GM12878 (cell line): ENCODE results near the gene CFAP157. TPM values are rescaled to one million over a fixed set of nuclear protein-coding genes. Genes with fewer than 3 reads are reported as not detected.
A peak's percentile ranks its signal among the peaks of the same experiment; 100 is the strongest.

Source experiments
- ATAC-seq: fragments of 200-7000 bp; cut with Tn5 transposase; 3 replicates; pipeline ENCODE4 v1.9.1; 2020; ENCODE audit warnings: mild to moderate bottlenecking, moderate library complexity
- BruUV-seq: library from RNA; stranded (reverse); fragments of 400-500 nt; replicated peaks from 2 replicates; lab custom pipeline; 2021; lab: Mats Ljungman, UMichigan
- CTCF ChIA-PET: fragments of 300-600 bp; sonication (Branson Sonifier 250); formaldehyde crosslinking; extraction: SDS; loops from one replicate; lab custom pipeline; 2021; ENCODE audit warnings: inconsistent platforms; lab: Yijun Ruan, JAX
- POLR2A ChIA-PET: fragments of 350-600 bp; formaldehyde crosslinking; extraction: SDS; loops from one replicate; lab custom pipeline; 2021; ENCODE audit warnings: inconsistent platforms; lab: Charles Lee
- RAD21 ChIA-PET: fragments of 300-600 bp; sonication (Branson Sonifier 250); formaldehyde crosslinking; loops from one replicate; lab custom pipeline; 2023; ENCODE audit warnings: antibody characterized with exemption; ENCODE audit not compliant: unreplicated experiment; lab: Charles Lee
- SMC1A ChIA-PET: fragments of 300-600 bp; sonication (Branson Sonifier 250); formaldehyde crosslinking; loops from one replicate; lab custom pipeline; 2023; ENCODE audit not compliant: unreplicated experiment, uncharacterized antibody; lab: Charles Lee
- DNase-seq: peaks from one replicate; pipeline ENCODE4 v3.0.0-alpha.2; 2011; ENCODE audit warnings: low read depth, low spot score
- FAIRE-seq: peaks from 3 replicates; lab custom pipeline; 2011; peaks lifted over from hg19 to GRCh38; lab: Jason Lieb, UNC
- H2AFZ ChIP-seq: 2 replicates; pipeline ENCODE4 v1.6.0; 2011; ENCODE audit warnings: low read depth, low read length, control low read depth; ENCODE audit not compliant: control insufficient read depth
- H3K27ac ChIP-seq: 2 replicates; pipeline ENCODE4 v1.5.1; 2011; ENCODE audit warnings: control low read depth; ENCODE audit not compliant: control insufficient read depth, insufficient read depth
- H3K27me3 ChIP-seq, 2 experiments: replicated peaks in 1 of 2; 2 replicates each; pipeline versions ENCODE4 v1.6.0 to v1.6.1; 2011; ENCODE audit warnings: low read length in 1 of 2; ENCODE audit not compliant: control insufficient read depth in 2 of 2, insufficient read depth in 2 of 2
- H3K36me3 ChIP-seq, 2 experiments: 2 replicates each; pipeline ENCODE4 v1.5.1; 2011; ENCODE audit warnings: low read length in 1 of 2; ENCODE audit not compliant: control insufficient read depth in 2 of 2, insufficient read depth in 2 of 2
- H3K4me1 ChIP-seq: 2 replicates; pipeline ENCODE4 v1.6.1; 2011; ENCODE audit warnings: mild to moderate bottlenecking, low read length, moderate library complexity, mixed read lengths; ENCODE audit not compliant: control insufficient read depth, insufficient read depth
- H3K4me2 ChIP-seq: 2 replicates; pipeline ENCODE4 v1.6.0; 2011; ENCODE audit warnings: control low read depth; ENCODE audit not compliant: control insufficient read depth, insufficient read depth
- H3K4me3 ChIP-seq: fragments of 200-600 bp; sonication (generic); 2 replicates; pipeline ENCODE4 v1.5.1; 2016
- H3K79me2 ChIP-seq: 2 replicates; pipeline ENCODE4 v1.6.0; 2011; ENCODE audit warnings: low read length; ENCODE audit not compliant: control insufficient read depth, insufficient read depth
- H3K9ac ChIP-seq: 2 replicates; pipeline ENCODE4 v1.8.0; 2011; ENCODE audit warnings: low read length, control low read depth, mixed read lengths; ENCODE audit not compliant: control insufficient read depth, insufficient read depth
- H3K9me3 ChIP-seq: replicated peaks from 3 replicates; pipeline ENCODE4 v1.5.1; 2011; ENCODE audit warnings: mild to moderate bottlenecking, low read length; ENCODE audit not compliant: control insufficient read depth, insufficient read depth
- H4K20me1 ChIP-seq: 2 replicates; pipeline ENCODE4 v1.6.0; 2011; ENCODE audit not compliant: control insufficient read depth, insufficient read depth
- CHD2 ChIP-seq: IDR thresholded peaks from 2 replicates; pipeline ENCODE4 v1.6.1; 2011; ENCODE audit warnings: low read depth, low read length, improper control_type of control experiment, borderline replicate concordance
- CREM ChIP-seq: IDR thresholded peaks from 2 replicates; pipeline ENCODE4 v1.6.1; 2014; ENCODE audit warnings: antibody characterized with exemption, low read depth
- EGR1 ChIP-seq, 2 experiments: IDR thresholded peaks; 1 replicate in 1 of 2; 2 replicates in 1 of 2; pipeline ENCODE4 v1.6.1; 2011 to 2012; ENCODE audit warnings: low read depth in 2 of 2, low read length in 2 of 2, borderline replicate concordance in 1 of 2, mild to moderate bottlenecking in 1 of 2, moderate library complexity in 1 of 2
- FOXM1 ChIP-seq: IDR thresholded peaks from 2 replicates; pipeline ENCODE4 v1.6.1; 2012; ENCODE audit warnings: low read depth, mild to moderate bottlenecking, inconsistent platforms, low read length, moderate library complexity
- IKZF2 ChIP-seq, 2 experiments: fragments of 450-650 bp; IDR thresholded peaks; 2 replicates each; pipeline ENCODE4 v1.6.1; 2017; ENCODE audit warnings: mild to moderate bottlenecking in 2 of 2, moderate library complexity in 2 of 2
- IRF4 ChIP-seq: IDR thresholded peaks from 2 replicates; pipeline ENCODE4 v1.6.1; 2011; ENCODE audit warnings: low read depth, low read length
- MEF2B ChIP-seq: fragments of 450-650 bp; IDR thresholded peaks from 2 replicates; pipeline ENCODE4 v1.6.1; 2018; ENCODE audit warnings: mild to moderate bottlenecking, moderate library complexity; ENCODE audit not compliant: partially characterized antibody, poor library complexity, severe bottlenecking
- MTA2 ChIP-seq: fragments of 450-650 bp; IDR thresholded peaks from 2 replicates; pipeline ENCODE4 v1.6.1; 2016; ENCODE audit warnings: low read depth, mild to moderate bottlenecking, moderate library complexity
- NFYA ChIP-seq: IDR thresholded peaks from 2 replicates; pipeline ENCODE4 v1.6.1; 2011; ENCODE audit warnings: low read depth, mild to moderate bottlenecking, low read length, improper control_type of control experiment, borderline replicate concordance
- PAX5 ChIP-seq: IDR thresholded peaks from 2 replicates; pipeline ENCODE4 v1.6.1; 2011; ENCODE audit warnings: low read depth, low read length, borderline replicate concordance
- PAX8 ChIP-seq: fragments of 450-650 bp; IDR thresholded peaks from 2 replicates; pipeline ENCODE4 v1.6.1; 2017; ENCODE audit warnings: mild to moderate bottlenecking, moderate library complexity
- RAD21 ChIP-seq: IDR thresholded peaks from 2 replicates; pipeline ENCODE4 v1.6.1; 2011; ENCODE audit warnings: mild to moderate bottlenecking, low read depth, low read length, moderate library complexity; ENCODE audit not compliant: insufficient read depth
- RUNX3 ChIP-seq: IDR thresholded peaks from 2 replicates; pipeline ENCODE4 v1.6.1; 2012; ENCODE audit warnings: low read length, inconsistent platforms
- SIN3A ChIP-seq: IDR thresholded peaks from 2 replicates; pipeline ENCODE4 v1.6.1; 2012; ENCODE audit warnings: low read depth, low read length, improper control_type of control experiment
- ZNF217 ChIP-seq: fragments of 450-650 bp; IDR thresholded peaks from 2 replicates; pipeline ENCODE4 v1.6.1; 2017; ENCODE audit warnings: antibody characterized with exemption, mild to moderate bottlenecking
- WGBS: methylation state at CpG from one replicate; pipeline ENCODE4 v1.1.6; 2016; ENCODE audit warnings: low lambda C conversion rate; ENCODE audit not compliant: insufficient replicate concordance, insufficient coverage; ENCODE audit errors: missing lambda C conversion rate; 5-methylcytosine and 5-hydroxymethylcytosine counted together
- in situ Hi-C: fragments of 300-500 bp; cut with MboI; formaldehyde crosslinking; loops from 9 replicates; pipeline ENCODE4 v1.14.3; 2018; ENCODE audit warnings: mixed read lengths
- intact Hi-C: fragments of 100-400 bp; cut with micrococcal nuclease; formaldehyde crosslinking; loops from one replicate; pipeline ENCODE4 v1.14.2; 2022; ENCODE audit not compliant: unreplicated experiment
- polyA plus RNA-seq, 11 experiments: library from polyadenylated mRNA; depleted of rRNA in 4 of 11; unstranded in 6 of 11; stranded (reverse) in 5 of 11; fragments of >200 nt; fragmentation: Nextera tagmentation in 4 of 11; fragmentation: Illumina TruSeq in 1 of 11; extraction: Ambion mirVana in 4 of 11; extraction: Trizol in 1 of 11; gene quantifications; 1 replicate in 1 of 11; 2 replicates in 10 of 11; pipeline versions ENCODE4 v1.2.1 to v1.2.3, GENCODE V29; 2011 to 2016; ENCODE audit warnings: inconsistent platforms in 2 of 11, missing spikeins in 2 of 11, low read depth in 1 of 11
- total RNA-seq, 4 experiments: library from RNA; depleted of rRNA in 3 of 4; stranded (reverse); fragments of >200 nt in 3 of 4; fragmentation: Illumina TruSeq in 1 of 4; extraction: Trizol in 1 of 4; gene quantifications; 2 replicates each; pipeline versions ENCODE4 v1.2.1 to v1.2.3, GENCODE V29; 2013 to 2021
- TF ChIP-seq, protein P1 (sequence below): fragments of 450-650 bp; IDR thresholded peaks from 2 replicates; pipeline ENCODE4 v1.6.1; 2014; ENCODE audit warnings: mild to moderate bottlenecking
- TF ChIP-seq, protein P2 (sequence below): IDR thresholded peaks from 2 replicates; pipeline ENCODE4 v1.6.1; 2012; ENCODE audit warnings: low read depth, low read length, improper control_type of control experiment
- TF ChIP-seq, protein P3 (sequence below): fragments of 450-650 bp; formaldehyde crosslinking; IDR thresholded peaks from 2 replicates; pipeline ENCODE4 v1.4.0; 2020; ENCODE audit warnings: mild to moderate bottlenecking, moderate library complexity
- TF ChIP-seq, protein P4 (sequence below), 3 experiments: IDR thresholded peaks in 2 of 3; conservative IDR thresholded peaks in 1 of 3; 2 replicates each; pipeline ENCODE4 v1.5.1; 2011; ENCODE audit warnings: low read depth in 3 of 3, low read length in 3 of 3, mild to moderate bottlenecking in 3 of 3, control low read depth in 2 of 3, moderate library complexity in 2 of 3, inconsistent platforms in 1 of 3, mixed read lengths in 1 of 3; ENCODE audit not compliant: control insufficient read depth in 2 of 3, insufficient read depth in 1 of 3; ENCODE audit errors: extremely low read depth in 1 of 3

CFAP157 gene
- total and polyA plus RNA-seq, 10 of the 15 experiments (the other 5 are each of a cell fraction or from before 2014, with no cell fraction given): 0.08 to 0.72 TPM; not detected in 8

DNA sequence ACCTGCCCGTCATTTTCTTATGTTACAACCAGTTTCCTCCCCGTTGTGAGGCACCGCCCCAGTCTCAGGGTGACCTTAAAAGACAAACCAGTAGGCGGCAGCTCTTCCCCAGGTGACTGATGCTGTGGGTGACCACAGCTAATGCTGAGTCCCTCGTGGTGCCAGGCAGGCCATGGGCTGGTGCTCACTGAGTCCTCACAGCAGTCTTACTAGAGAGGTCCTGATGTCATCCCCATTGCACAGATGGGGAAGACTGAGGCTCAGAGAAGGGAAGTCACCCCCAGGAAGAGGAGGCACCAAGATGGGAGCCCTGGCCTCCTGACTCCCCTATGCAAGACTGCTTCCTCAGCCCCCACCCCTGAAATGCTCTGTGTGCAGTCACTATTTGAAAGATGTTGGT is 978 bp downstream of the CFAP157 start:
- Histone ChIP-seq H3K4me2 (no peak overlapping the region), H3K9ac (no peak overlapping the region), H3K9me3 (no peaks in the 10 kb centered on the region; the same call in 2 of the 3 replicates), H3K27ac (no peak overlapping the region), H3K79me2 (no peaks in the 10 kb centered on the region), H3K36me3 (no peaks in the 10 kb centered on the region; a peak in 1 of 4 replicates), H3K4me1 (peaks cover 3% of the 10 kb centered on the region; the same call in 1 of the 2 replicates), H4K20me1 (no peaks in the 10 kb centered on the region)
- RAD21 ChIA-PET: no interaction called here
- WGBS: 0% methylated on average over 5 of the region's 5 CpGs
- ATAC-seq: peak; percentile 87
- SMC1A ChIA-PET: interaction anchor here (1.9 kb wide), 1 partner anchor 27 kb away, joined by 8 read pairs; the partner anchor contains the start of gene TOR2A
- POLR2A ChIA-PET: no interaction called here
- in situ Hi-C loops (no loop called here), intact Hi-C loops (no loop called here)
- TF ChIP-seq FOXM1: no peak
- no peak for TF ChIP-seq NFYA
- TF ChIP-seq CHD2: no peak
- TF ChIP-seq, protein P1, sequence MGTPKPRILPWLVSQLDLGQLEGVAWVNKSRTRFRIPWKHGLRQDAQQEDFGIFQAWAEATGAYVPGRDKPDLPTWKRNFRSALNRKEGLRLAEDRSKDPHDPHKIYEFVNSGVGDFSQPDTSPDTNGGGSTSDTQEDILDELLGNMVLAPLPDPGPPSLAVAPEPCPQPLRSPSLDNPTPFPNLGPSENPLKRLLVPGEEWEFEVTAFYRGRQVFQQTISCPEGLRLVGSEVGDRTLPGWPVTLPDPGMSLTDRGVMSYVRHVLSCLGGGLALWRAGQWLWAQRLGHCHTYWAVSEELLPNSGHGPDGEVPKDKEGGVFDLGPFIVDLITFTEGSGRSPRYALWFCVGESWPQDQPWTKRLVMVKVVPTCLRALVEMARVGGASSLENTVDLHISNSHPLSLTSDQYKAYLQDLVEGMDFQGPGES: no peak
- no peak for TF ChIP-seq PAX5
- TF ChIP-seq SIN3A: no peak
- no peak for TF ChIP-seq MTA2
- no peak for TF ChIP-seq ZNF217
- 0 out of 2 replicates have a peak, but pooled peaks have one; percentile 28 for TF ChIP-seq RUNX3
- TF ChIP-seq IRF4: no peak
- TF ChIP-seq MEF2B: no peak
- no peak for TF ChIP-seq PAX8
- no peak for TF ChIP-seq IKZF2 (IDR thresholded peaks at IDR 0.05)
- no peak for TF ChIP-seq EGR1 (IDR thresholded peaks at IDR 0.05; ENCODE audit: borderline replicate concordance in 1 of 2, low read depth in 2 of 2, low read length in 2 of 2)
- TF ChIP-seq, protein P2, sequence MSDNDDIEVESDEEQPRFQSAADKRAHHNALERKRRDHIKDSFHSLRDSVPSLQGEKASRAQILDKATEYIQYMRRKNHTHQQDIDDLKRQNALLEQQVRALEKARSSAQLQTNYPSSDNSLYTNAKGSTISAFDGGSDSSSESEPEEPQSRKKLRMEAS: no peak
- TF ChIP-seq RAD21: peak; percentile 25; the same call in 1 of the 2 replicates
- TF ChIP-seq, protein P3, sequence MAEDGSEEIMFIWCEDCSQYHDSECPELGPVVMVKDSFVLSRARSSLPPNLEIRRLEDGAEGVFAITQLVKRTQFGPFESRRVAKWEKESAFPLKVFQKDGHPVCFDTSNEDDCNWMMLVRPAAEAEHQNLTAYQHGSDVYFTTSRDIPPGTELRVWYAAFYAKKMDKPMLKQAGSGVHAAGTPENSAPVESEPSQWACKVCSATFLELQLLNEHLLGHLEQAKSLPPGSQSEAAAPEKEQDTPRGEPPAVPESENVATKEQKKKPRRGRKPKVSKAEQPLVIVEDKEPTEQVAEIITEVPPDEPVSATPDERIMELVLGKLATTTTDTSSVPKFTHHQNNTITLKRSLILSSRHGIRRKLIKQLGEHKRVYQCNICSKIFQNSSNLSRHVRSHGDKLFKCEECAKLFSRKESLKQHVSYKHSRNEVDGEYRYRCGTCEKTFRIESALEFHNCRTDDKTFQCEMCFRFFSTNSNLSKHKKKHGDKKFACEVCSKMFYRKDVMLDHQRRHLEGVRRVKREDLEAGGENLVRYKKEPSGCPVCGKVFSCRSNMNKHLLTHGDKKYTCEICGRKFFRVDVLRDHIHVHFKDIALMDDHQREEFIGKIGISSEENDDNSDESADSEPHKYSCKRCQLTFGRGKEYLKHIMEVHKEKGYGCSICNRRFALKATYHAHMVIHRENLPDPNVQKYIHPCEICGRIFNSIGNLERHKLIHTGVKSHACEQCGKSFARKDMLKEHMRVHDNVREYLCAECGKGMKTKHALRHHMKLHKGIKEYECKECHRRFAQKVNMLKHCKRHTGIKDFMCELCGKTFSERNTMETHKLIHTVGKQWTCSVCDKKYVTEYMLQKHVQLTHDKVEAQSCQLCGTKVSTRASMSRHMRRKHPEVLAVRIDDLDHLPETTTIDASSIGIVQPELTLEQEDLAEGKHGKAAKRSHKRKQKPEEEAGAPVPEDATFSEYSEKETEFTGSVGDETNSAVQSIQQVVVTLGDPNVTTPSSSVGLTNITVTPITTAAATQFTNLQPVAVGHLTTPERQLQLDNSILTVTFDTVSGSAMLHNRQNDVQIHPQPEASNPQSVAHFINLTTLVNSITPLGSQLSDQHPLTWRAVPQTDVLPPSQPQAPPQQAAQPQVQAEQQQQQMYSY: no peak
- TF ChIP-seq CREM: no peak
- TF ChIP-seq, protein P4, sequence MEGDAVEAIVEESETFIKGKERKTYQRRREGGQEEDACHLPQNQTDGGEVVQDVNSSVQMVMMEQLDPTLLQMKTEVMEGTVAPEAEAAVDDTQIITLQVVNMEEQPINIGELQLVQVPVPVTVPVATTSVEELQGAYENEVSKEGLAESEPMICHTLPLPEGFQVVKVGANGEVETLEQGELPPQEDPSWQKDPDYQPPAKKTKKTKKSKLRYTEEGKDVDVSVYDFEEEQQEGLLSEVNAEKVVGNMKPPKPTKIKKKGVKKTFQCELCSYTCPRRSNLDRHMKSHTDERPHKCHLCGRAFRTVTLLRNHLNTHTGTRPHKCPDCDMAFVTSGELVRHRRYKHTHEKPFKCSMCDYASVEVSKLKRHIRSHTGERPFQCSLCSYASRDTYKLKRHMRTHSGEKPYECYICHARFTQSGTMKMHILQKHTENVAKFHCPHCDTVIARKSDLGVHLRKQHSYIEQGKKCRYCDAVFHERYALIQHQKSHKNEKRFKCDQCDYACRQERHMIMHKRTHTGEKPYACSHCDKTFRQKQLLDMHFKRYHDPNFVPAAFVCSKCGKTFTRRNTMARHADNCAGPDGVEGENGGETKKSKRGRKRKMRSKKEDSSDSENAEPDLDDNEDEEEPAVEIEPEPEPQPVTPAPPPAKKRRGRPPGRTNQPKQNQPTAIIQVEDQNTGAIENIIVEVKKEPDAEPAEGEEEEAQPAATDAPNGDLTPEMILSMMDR (IDR thresholded peaks at IDR 0.05 in 2 of 3, conservative IDR thresholded peaks at IDR 0.05 in 1 of 3; ENCODE audit: control insufficient read depth in 2 of 3, extremely low read depth in 1 of 3, insufficient read depth in 1 of 3, low read depth in 3 of 3, low read length in 3 of 3): peak; percentile 17 to 28 (median 19); a peak in 2 of 6 replicates
- TF ChIP-seq, all 136 proteins: peak for 3
- Histone ChIP-seq H2AFZ (no peak overlapping the region), H3K4me3 (no peak overlapping the region), H3K27me3 (peaks cover 0 to 2% of the 10 kb centered on the region in 2 experiments; a peak in 2 of 4 replicates)
- FAIRE-seq (no peak), DNase-seq (no peak)
- no TSS peak for BruUV-seq
- CTCF ChIA-PET: interaction anchor here (0.9 to 1.6 kb wide), 2 partner anchors 27 to 162 kb away, joined by 3 to 5 read pairs; partner anchors contain the start of gene TOR2A
